GM12891 (cell line): ENCODE measurements around the gene ACOT13.

Experiments used
- PAX5 ChIP-seq: IDR thresholded peaks from 2 replicates; pipeline ENCODE4 v1.6.1; 2011; ENCODE audit warnings: low read length, moderate library complexity, mild to moderate bottlenecking; ENCODE audit not compliant: insufficient read depth, severe bottlenecking
- POLR2A ChIP-seq: IDR thresholded peaks from 2 replicates; pipeline ENCODE4 v1.6.1; 2011; ENCODE audit warnings: low read depth, low read length, control low read depth
- POLR2AphosphoS5 ChIP-seq: IDR thresholded peaks from 2 replicates; pipeline ENCODE4 v1.6.1; 2011; ENCODE audit warnings: low read depth, low read length, control low read depth
- SPI1 ChIP-seq: IDR thresholded peaks from 2 replicates; pipeline ENCODE4 v1.6.1; 2011; ENCODE audit warnings: low read depth, low read length, control low read depth
- TAF1 ChIP-seq: IDR thresholded peaks from 2 replicates; pipeline ENCODE4 v1.6.1; 2011; ENCODE audit warnings: low read depth, low read length, control low read depth

GRCh38 chr6:24740861-24741260 is 74.0 kb downstream of the ACOT13 start:
- TF ChIP-seq TAF1 (no peak), POLR2AphosphoS5 (no peak), POLR2A (no peak), PAX5 (no peak), SPI1 (no peak)
